Heart left ventricle (tissue), 13 donors: ENCODE measurements around the gene GAGE12E.
"Not testable (repeated sequence)": the region's sequence is repeated elsewhere in the genome, so short reads cannot be mapped to it uniquely, and the experiment has no call there.

Source experiments
- POLR2A ChIP-seq, 2 donors: fragments of 450-650 bp; IDR thresholded peaks; one replicate each; pipeline ENCODE4 v1.6.1; 2017; ENCODE audit warnings: antibody characterized with exemption in 2 of 2, mild to moderate bottlenecking in 2 of 2, moderate library complexity in 2 of 2
- TF ChIP-seq, protein P1 (sequence below), 12 donors: fragments of 200-600 bp; sonication (generic) in 4 of 12; IDR thresholded peaks; one replicate each; pipeline versions ENCODE4 v1.5.0 to v1.8.0; 2018 to 2022; ENCODE audit warnings: antibody characterized with exemption in 12 of 12, mild to moderate bottlenecking in 5 of 12
- donor health status: ischemic (EF 13 %, LVEDD 7.1; RV severe dilation, severe dysfunction).
- donor health status: DM: no; HTN: yes; CAD: no.
- donor health status: DM: no; HTN: no; CAD: no.
- donor health status: ischemic (EF 25% LVEDD 6.9; RV normal size, moderate dysfunction).
- donor health status: ischemic (EF 25% LVEDD 5.7; RV mildly dilated, moderate dysfunction).
- donor health status: ischemic (EF 35%, LVEDD 5.7; RV mildly dilated, moderate dysfunction).
- donor health status: nonischemic (EF 11% LVEDD 7.7; RV severe dilation, severe dysfunction).
- donor health status: DM: yes; HTN: yes; CAD: no.
- donor health status: PGD.
- donor health status: ischemic (EF 29% LVEDD 5.4; RV normal size, mild dysfunction).
- donor health status: nonischemic (EF 23%, LVEDD 6.1; RV moderate dilation, normal function).

GRCh38 chrX:49531877-49532276, 19.2 kb upstream of the GAGE12E start, which contains the start of gene GAGE12C:
- TF ChIP-seq, protein P1, sequence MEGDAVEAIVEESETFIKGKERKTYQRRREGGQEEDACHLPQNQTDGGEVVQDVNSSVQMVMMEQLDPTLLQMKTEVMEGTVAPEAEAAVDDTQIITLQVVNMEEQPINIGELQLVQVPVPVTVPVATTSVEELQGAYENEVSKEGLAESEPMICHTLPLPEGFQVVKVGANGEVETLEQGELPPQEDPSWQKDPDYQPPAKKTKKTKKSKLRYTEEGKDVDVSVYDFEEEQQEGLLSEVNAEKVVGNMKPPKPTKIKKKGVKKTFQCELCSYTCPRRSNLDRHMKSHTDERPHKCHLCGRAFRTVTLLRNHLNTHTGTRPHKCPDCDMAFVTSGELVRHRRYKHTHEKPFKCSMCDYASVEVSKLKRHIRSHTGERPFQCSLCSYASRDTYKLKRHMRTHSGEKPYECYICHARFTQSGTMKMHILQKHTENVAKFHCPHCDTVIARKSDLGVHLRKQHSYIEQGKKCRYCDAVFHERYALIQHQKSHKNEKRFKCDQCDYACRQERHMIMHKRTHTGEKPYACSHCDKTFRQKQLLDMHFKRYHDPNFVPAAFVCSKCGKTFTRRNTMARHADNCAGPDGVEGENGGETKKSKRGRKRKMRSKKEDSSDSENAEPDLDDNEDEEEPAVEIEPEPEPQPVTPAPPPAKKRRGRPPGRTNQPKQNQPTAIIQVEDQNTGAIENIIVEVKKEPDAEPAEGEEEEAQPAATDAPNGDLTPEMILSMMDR (IDR thresholded peaks at IDR 0.05), result not testable (repeated sequence)
- TF ChIP-seq POLR2A (IDR thresholded peaks at IDR 0.05), result not testable (repeated sequence)
